Prostate gland (tissue), 2 donors: ENCODE data around the gene SV2B.

Experiments used
- CTCF ChIP-seq, 4 experiments: fragments of 200-600 bp in 2 of 4; fragments of 450-650 bp in 2 of 4; sonication (generic) in 2 of 4; IDR thresholded peaks; 1 replicate in 3 of 4; 2 replicates in 1 of 4; pipeline ENCODE4 v1.5.1; 2016 to 2019; ENCODE audit warnings: antibody characterized with exemption in 4 of 4, mild to moderate bottlenecking in 2 of 4, moderate library complexity in 2 of 4
- POLR2A ChIP-seq: fragments of 450-650 bp; IDR thresholded peaks from one replicate; pipeline ENCODE4 v1.6.1; 2016; ENCODE audit warnings: antibody characterized with exemption, mild to moderate bottlenecking
- POLR2AphosphoS5 ChIP-seq: sonication (generic); formaldehyde crosslinking; IDR thresholded peaks from one replicate; pipeline ENCODE4 v1.6.1; 2017; ENCODE audit warnings: antibody characterized with exemption

GRCh38 chr15:91153954-91154353 lies 53.9 kb downstream of the SV2B start:
- TF ChIP-seq CTCF (IDR thresholded peaks at IDR 0.05) (no peak), POLR2AphosphoS5 (no peak), POLR2A (no peak)
